Measurements from ENCODE around the gene RPS6KL1. TPM values are rescaled to one million over a fixed set of nuclear protein-coding genes. Genes with fewer than 3 reads are reported as not detected.
A peak's percentile ranks its signal among the peaks of the same experiment; 100 is the strongest.

The RPS6KL1 gene, protein sequence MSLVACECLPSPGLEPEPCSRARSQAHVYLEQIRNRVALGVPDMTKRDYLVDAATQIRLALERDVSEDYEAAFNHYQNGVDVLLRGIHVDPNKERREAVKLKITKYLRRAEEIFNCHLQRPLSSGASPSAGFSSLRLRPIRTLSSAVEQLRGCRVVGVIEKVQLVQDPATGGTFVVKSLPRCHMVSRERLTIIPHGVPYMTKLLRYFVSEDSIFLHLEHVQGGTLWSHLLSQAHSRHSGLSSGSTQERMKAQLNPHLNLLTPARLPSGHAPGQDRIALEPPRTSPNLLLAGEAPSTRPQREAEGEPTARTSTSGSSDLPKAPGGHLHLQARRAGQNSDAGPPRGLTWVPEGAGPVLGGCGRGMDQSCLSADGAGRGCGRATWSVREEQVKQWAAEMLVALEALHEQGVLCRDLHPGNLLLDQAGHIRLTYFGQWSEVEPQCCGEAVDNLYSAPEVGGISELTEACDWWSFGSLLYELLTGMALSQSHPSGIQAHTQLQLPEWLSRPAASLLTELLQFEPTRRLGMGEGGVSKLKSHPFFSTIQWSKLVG
- total RNA-seq, result 1.5 and 6.1 TPM in 2 replicates

- peak; percentile 2 for TF ChIP-seq CTCF (IDR thresholded peaks at IDR 0.05; ENCODE audit: insufficient read depth, low read length, severe bottlenecking)
- FAIRE-seq (no peak), DNase-seq (ENCODE audit: low read depth) (peak; percentile 73)
- peak within 1 kb of the TSS; percentile 52 for H3K4me3 ChIP-seq (ENCODE audit: low read depth, low read length)
- H3K36me3 ChIP-seq (ENCODE audit: control insufficient read depth, insufficient read depth, low read length), result no peaks in the 10 kb centered on the region
- no peaks in the 10 kb centered on the region for H3K27me3 ChIP-seq (ENCODE audit: control insufficient read depth, insufficient read depth, low read length)
These were observed at the start of gene RPS6KL1 for GRCh38 chr14:74922752-74923401. TSS of gene RPS6KL1 (minus strand) at chr14:74923260. CDS start at chr14:74921541, 1,719 bp downstream.

DNA sequence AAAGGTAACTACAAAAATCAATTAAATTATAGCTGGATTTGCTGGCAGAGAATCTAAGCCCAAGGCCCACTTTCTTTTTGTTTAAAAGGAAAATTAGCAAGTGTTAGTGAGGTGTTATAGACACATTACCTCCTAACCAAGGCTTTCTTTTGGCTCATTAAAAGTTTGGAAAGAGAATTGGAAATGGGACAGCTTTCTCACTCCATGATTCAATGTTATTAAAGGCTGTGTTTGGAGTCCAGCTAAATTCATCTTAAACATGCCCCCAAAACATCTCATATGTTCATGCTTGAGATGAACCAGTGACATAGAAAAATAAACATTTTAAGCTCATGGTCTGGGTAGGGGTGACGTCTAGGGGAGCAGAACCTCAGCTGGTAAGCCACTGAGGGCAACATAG lies 45.8 kb upstream of the RPS6KL1 start:
- Histone ChIP-seq H3K36me3 (ENCODE audit: control insufficient read depth, insufficient read depth, low read length) (no peaks in the 10 kb centered on the region), H3K27me3 (ENCODE audit: control insufficient read depth, insufficient read depth, low read length) (no peaks in the 10 kb centered on the region), H3K4me3 (ENCODE audit: low read depth, low read length) (no peak overlapping the region)
- FAIRE-seq, result no peak
- no peak for TF ChIP-seq CTCF (IDR thresholded peaks at IDR 0.05; ENCODE audit: insufficient read depth, low read length, severe bottlenecking)
- no peak for DNase-seq (ENCODE audit: low read depth)

GRCh38 chr14:74965486-74966153 lies 42.6 kb upstream of the RPS6KL1 start:
- Histone ChIP-seq H3K27me3 (ENCODE audit: control insufficient read depth, insufficient read depth, low read length) (no peaks in the 10 kb centered on the region), H3K4me3 (ENCODE audit: low read depth, low read length) (no peak overlapping the region), H3K36me3 (ENCODE audit: control insufficient read depth, insufficient read depth, low read length) (no peaks in the 10 kb centered on the region)
- FAIRE-seq (peak; percentile 97), DNase-seq (ENCODE audit: low read depth) (peak; percentile 99)
- TF ChIP-seq CTCF (IDR thresholded peaks at IDR 0.05; ENCODE audit: insufficient read depth, low read length, severe bottlenecking), result no peak

DNA sequence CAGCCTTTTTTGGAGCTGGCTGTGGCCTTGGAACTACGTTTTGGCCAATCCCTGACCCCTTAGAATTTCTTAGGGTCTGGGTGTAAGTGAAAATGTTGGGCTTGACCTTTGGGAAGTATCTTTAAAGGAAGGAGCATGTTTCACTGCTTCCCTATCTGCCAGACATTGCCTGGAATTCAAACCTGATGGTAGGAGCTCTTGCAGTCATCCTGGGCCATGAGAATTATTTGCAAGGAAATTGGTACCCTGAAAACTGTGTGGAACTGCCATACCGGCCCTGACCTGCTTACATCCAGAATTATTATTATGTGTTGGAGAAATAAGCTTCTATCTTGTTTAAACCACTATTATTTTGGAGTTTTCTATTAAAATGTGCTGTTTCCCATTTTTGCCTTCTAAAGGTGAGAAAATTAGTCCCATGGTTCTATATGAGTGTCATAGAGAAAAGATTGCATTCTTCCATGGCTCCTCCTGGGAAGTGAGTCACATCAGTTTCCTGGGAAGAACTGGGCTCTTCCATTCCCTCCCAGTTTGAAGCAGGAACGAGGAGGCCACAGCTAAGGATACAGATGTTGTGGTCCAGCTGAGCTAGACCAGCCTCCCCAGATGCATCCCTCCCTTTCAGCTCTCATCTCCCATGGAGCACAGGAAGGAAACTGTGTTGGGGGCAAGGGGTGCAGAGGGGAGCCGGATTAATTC lies 41.9 kb upstream of the RPS6KL1 start:
- DNase-seq (ENCODE audit: low read depth), result peak; percentile 71

More for the DNA sequence above, 41.9 kb upstream of the RPS6KL1 start:
- Histone ChIP-seq H3K27me3 (ENCODE audit: control insufficient read depth, insufficient read depth, low read length) (no peaks in the 10 kb centered on the region), H3K36me3 (ENCODE audit: control insufficient read depth, insufficient read depth, low read length) (no peaks in the 10 kb centered on the region), H3K4me3 (ENCODE audit: low read depth, low read length) (no peak overlapping the region)
- no peak for FAIRE-seq
- TF ChIP-seq CTCF (IDR thresholded peaks at IDR 0.05; ENCODE audit: insufficient read depth, low read length, severe bottlenecking), result no peak
